ENCODE data around the gene PHKB.

DNA sequence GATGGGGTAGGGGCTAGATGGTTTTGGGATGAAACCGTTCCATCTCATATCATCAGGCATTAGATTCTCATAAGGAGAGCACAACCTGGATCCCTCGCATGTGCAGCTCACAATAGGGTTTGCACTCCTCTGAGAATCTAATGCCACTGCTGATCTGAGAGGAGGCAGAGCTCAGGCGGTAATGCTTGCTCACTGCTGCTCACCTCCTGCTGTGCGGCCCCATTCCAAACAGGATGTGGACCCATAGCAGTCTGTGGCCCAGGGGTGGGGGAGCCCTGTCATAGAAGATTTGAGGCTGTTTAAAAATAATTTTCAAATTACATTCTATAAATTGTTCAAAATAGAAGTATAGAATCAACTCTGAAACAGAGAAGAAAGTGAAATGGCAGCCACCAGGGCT lies 50.8 kb downstream of the PHKB start:
- TF ChIP-seq NFIC (IDR thresholded peaks at IDR 0.05) = no peak
- TF ChIP-seq ZBTB7A (IDR thresholded peaks at IDR 0.05; ENCODE audit: low read depth) = no peak
- TF ChIP-seq, protein P1, sequence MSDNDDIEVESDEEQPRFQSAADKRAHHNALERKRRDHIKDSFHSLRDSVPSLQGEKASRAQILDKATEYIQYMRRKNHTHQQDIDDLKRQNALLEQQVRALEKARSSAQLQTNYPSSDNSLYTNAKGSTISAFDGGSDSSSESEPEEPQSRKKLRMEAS (IDR thresholded peaks at IDR 0.05) = no peak
- no peak for TF ChIP-seq CREB1 (IDR thresholded peaks at IDR 0.05; ENCODE audit: low read depth)
- no peak for TF ChIP-seq RAD21 (IDR thresholded peaks at IDR 0.05; ENCODE audit: low read depth)
- TF ChIP-seq CEBPB (IDR thresholded peaks at IDR 0.05) = no peak
- TF ChIP-seq, protein P2, sequence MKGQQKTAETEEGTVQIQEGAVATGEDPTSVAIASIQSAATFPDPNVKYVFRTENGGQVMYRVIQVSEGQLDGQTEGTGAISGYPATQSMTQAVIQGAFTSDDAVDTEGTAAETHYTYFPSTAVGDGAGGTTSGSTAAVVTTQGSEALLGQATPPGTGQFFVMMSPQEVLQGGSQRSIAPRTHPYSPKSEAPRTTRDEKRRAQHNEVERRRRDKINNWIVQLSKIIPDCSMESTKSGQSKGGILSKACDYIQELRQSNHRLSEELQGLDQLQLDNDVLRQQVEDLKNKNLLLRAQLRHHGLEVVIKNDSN (IDR thresholded peaks at IDR 0.05) = no peak
- TF ChIP-seq TCF12 (IDR thresholded peaks at IDR 0.05; ENCODE audit: low read depth) = no peak
